ENCODE results near the gene CDH22.

CDH22 gene

GRCh38 chr20:46343348-46343974 lies 35.2 kb upstream of the CDH22 start:
- no peak overlapping the region for H3K27ac ChIP-seq (ENCODE audit: low read length)
- DNase-seq (ENCODE audit: low read depth, low spot score) = no peak
- H3K4me1 ChIP-seq (ENCODE audit: control insufficient read depth, insufficient read depth, low read length) = no peaks in the 10 kb centered on the region; the same call in 1 of the 2 replicates
- WGBS (ENCODE audit: insufficient coverage, insufficient read length) = no CpG with 5 or more reads among the region's 17 CpGs
- no peaks in the 10 kb centered on the region for H3K27me3 ChIP-seq (ENCODE audit: control insufficient read depth, insufficient read depth, low read length)
- H3K4me3 ChIP-seq (ENCODE audit: low read length) = no peak overlapping the region
- no peaks in the 10 kb centered on the region for H3K36me3 ChIP-seq (ENCODE audit: control insufficient read depth, insufficient read depth, low read length)
- H3K9me3 ChIP-seq (ENCODE audit: control insufficient read depth, insufficient read depth, low read length) = no peaks in the 10 kb centered on the region

- no peaks in the 10 kb centered on the region for H3K9me3 ChIP-seq (ENCODE audit: control insufficient read depth, insufficient read depth, low read length)
- H3K36me3 ChIP-seq (ENCODE audit: control insufficient read depth, insufficient read depth, low read length) = no peaks in the 10 kb centered on the region
- H3K4me3 ChIP-seq (ENCODE audit: low read length) = no peak overlapping the region
- no peak for DNase-seq (ENCODE audit: low read depth, low spot score)
- H3K4me1 ChIP-seq (ENCODE audit: control insufficient read depth, insufficient read depth, low read length) = no peaks in the 10 kb centered on the region; the same call in 1 of the 2 replicates
- no peaks in the 10 kb centered on the region for H3K27me3 ChIP-seq (ENCODE audit: control insufficient read depth, insufficient read depth, low read length)
- WGBS (ENCODE audit: insufficient coverage, insufficient read length) = no CpG with 5 or more reads among the region's 17 CpGs
- no peak overlapping the region for H3K27ac ChIP-seq (ENCODE audit: low read length)
These were observed 34.4 kb upstream of the CDH22 start for GRCh38 chr20:46342451-46343347.

GRCh38 chr20:46342010-46342378 lies 33.7 kb upstream of the CDH22 start:
- H3K27me3 ChIP-seq (ENCODE audit: control insufficient read depth, insufficient read depth, low read length) = no peaks in the 10 kb centered on the region
- DNase-seq (ENCODE audit: low read depth, low spot score) = no peak
- no peaks in the 10 kb centered on the region for H3K36me3 ChIP-seq (ENCODE audit: control insufficient read depth, insufficient read depth, low read length)
- no peak overlapping the region for H3K27ac ChIP-seq (ENCODE audit: low read length)
- H3K4me3 ChIP-seq (ENCODE audit: low read length) = no peak overlapping the region
- no peaks in the 10 kb centered on the region; the same call in 1 of the 2 replicates for H3K4me1 ChIP-seq (ENCODE audit: control insufficient read depth, insufficient read depth, low read length)
- WGBS (ENCODE audit: insufficient coverage, insufficient read length) = no CpG with 5 or more reads among the region's 9 CpGs
- H3K9me3 ChIP-seq (ENCODE audit: control insufficient read depth, insufficient read depth, low read length) = no peaks in the 10 kb centered on the region

- no peak for DNase-seq (ENCODE audit: low read depth, low spot score)
- H3K27me3 ChIP-seq (ENCODE audit: control insufficient read depth, insufficient read depth, low read length) = no peaks in the 10 kb centered on the region
- H3K36me3 ChIP-seq (ENCODE audit: control insufficient read depth, insufficient read depth, low read length) = no peaks in the 10 kb centered on the region
- H3K4me1 ChIP-seq (ENCODE audit: control insufficient read depth, insufficient read depth, low read length) = no peaks in the 10 kb centered on the region; the same call in 1 of the 2 replicates
- no CpG with 5 or more reads among the region's 24 CpGs for WGBS (ENCODE audit: insufficient coverage, insufficient read length)
- no peak overlapping the region for H3K27ac ChIP-seq (ENCODE audit: low read length)
- H3K9me3 ChIP-seq (ENCODE audit: control insufficient read depth, insufficient read depth, low read length) = no peaks in the 10 kb centered on the region
- H3K4me3 ChIP-seq (ENCODE audit: low read length) = no peak overlapping the region
These were observed 33.0 kb upstream of the CDH22 start for GRCh38 chr20:46341074-46342009.

GRCh38 chr20:46339037-46339436 lies 30.7 kb upstream of the CDH22 start:
- Histone ChIP-seq H3K9me3 (ENCODE audit: control insufficient read depth, insufficient read depth, low read length) (no peaks in the 10 kb centered on the region), H3K4me1 (ENCODE audit: control insufficient read depth, insufficient read depth, low read length) (no peaks in the 10 kb centered on the region; the same call in 1 of the 2 replicates), H3K4me3 (ENCODE audit: low read length) (no peak overlapping the region), H3K27ac (ENCODE audit: low read length) (no peak overlapping the region), H3K27me3 (ENCODE audit: control insufficient read depth, insufficient read depth, low read length) (no peaks in the 10 kb centered on the region), H3K36me3 (ENCODE audit: control insufficient read depth, insufficient read depth, low read length) (no peaks in the 10 kb centered on the region)
- no CpG with 5 or more reads among the region's 7 CpGs for WGBS (ENCODE audit: insufficient coverage, insufficient read length)
- DNase-seq (ENCODE audit: low read depth, low spot score) = no peak

- Histone ChIP-seq H3K36me3 (ENCODE audit: control insufficient read depth, insufficient read depth, low read length) (no peaks in the 10 kb centered on the region), H3K4me1 (ENCODE audit: control insufficient read depth, insufficient read depth, low read length) (peaks cover 2% of the 10 kb centered on the region), H3K27me3 (ENCODE audit: control insufficient read depth, insufficient read depth, low read length) (no peaks in the 10 kb centered on the region), H3K27ac (ENCODE audit: low read length) (no peak overlapping the region), H3K4me3 (ENCODE audit: low read length) (no peak overlapping the region), H3K9me3 (ENCODE audit: control insufficient read depth, insufficient read depth, low read length) (no peaks in the 10 kb centered on the region)
- no peak for DNase-seq (ENCODE audit: low read depth, low spot score)
- WGBS (ENCODE audit: insufficient coverage, insufficient read length) = no CpG with 5 or more reads among the region's 3 CpGs
These were observed 28.4 kb upstream of the CDH22 start for GRCh38 chr20:46336735-46337134.

GRCh38 chr20:46334303-46334904 lies 26.1 kb upstream of the CDH22 start:
- no peak for DNase-seq (ENCODE audit: low read depth, low spot score)
- Histone ChIP-seq H3K27ac (ENCODE audit: low read length) (no peak overlapping the region), H3K27me3 (ENCODE audit: control insufficient read depth, insufficient read depth, low read length) (no peaks in the 10 kb centered on the region), H3K9me3 (ENCODE audit: control insufficient read depth, insufficient read depth, low read length) (no peaks in the 10 kb centered on the region), H3K36me3 (ENCODE audit: control insufficient read depth, insufficient read depth, low read length) (no peaks in the 10 kb centered on the region), H3K4me1 (ENCODE audit: control insufficient read depth, insufficient read depth, low read length) (peaks cover 4% of the 10 kb centered on the region), H3K4me3 (ENCODE audit: low read length) (no peak overlapping the region)
- WGBS (ENCODE audit: insufficient coverage, insufficient read length) = no CpG with 5 or more reads among the region's 9 CpGs

- Histone ChIP-seq H3K27me3 (ENCODE audit: control insufficient read depth, insufficient read depth, low read length) (no peaks in the 10 kb centered on the region), H3K4me3 (ENCODE audit: low read length) (no peak overlapping the region), H3K27ac (ENCODE audit: low read length) (no peak overlapping the region), H3K9me3 (ENCODE audit: control insufficient read depth, insufficient read depth, low read length) (no peaks in the 10 kb centered on the region), H3K36me3 (ENCODE audit: control insufficient read depth, insufficient read depth, low read length) (no peaks in the 10 kb centered on the region), H3K4me1 (ENCODE audit: control insufficient read depth, insufficient read depth, low read length) (peaks cover 4% of the 10 kb centered on the region)
- no CpG with 5 or more reads among the region's 8 CpGs for WGBS (ENCODE audit: insufficient coverage, insufficient read length)
- DNase-seq (ENCODE audit: low read depth, low spot score) = no peak
These were observed 25.1 kb upstream of the CDH22 start for GRCh38 chr20:46333161-46333991.

GRCh38 chr20:46332373-46333160 lies 24.3 kb upstream of the CDH22 start:
- DNase-seq (ENCODE audit: low read depth, low spot score) = no peak
- Histone ChIP-seq H3K9me3 (ENCODE audit: control insufficient read depth, insufficient read depth, low read length) (no peaks in the 10 kb centered on the region), H3K4me1 (ENCODE audit: control insufficient read depth, insufficient read depth, low read length) (peaks cover 4% of the 10 kb centered on the region), H3K4me3 (ENCODE audit: low read length) (no peak overlapping the region), H3K27ac (ENCODE audit: low read length) (no peak overlapping the region), H3K27me3 (ENCODE audit: control insufficient read depth, insufficient read depth, low read length) (no peaks in the 10 kb centered on the region), H3K36me3 (ENCODE audit: control insufficient read depth, insufficient read depth, low read length) (no peaks in the 10 kb centered on the region)
- no CpG with 5 or more reads among the region's 12 CpGs for WGBS (ENCODE audit: insufficient coverage, insufficient read length)
